Muscle layer of duodenum (tissue), 2 donors: ENCODE results near the gene TIMM17A.

Experiments used
- H3K27ac ChIP-seq: one replicate; pipeline ENCODE4 v1.7.0; 2013; ENCODE audit warnings: mild to moderate bottlenecking, low read length
- H3K27me3 ChIP-seq: one replicate; pipeline ENCODE4 v1.7.0; 2013; ENCODE audit warnings: low read depth, mild to moderate bottlenecking, control low read depth, low read length
- H3K36me3 ChIP-seq, 2 donors: one replicate each; pipeline ENCODE4 v1.7.0; 2013; ENCODE audit warnings: low read length in 2 of 2, control low read depth in 1 of 2, mild to moderate bottlenecking in 1 of 2; ENCODE audit not compliant: insufficient read depth in 2 of 2, control insufficient read depth in 1 of 2
- H3K4me1 ChIP-seq, 2 donors: one replicate each; pipeline ENCODE4 v1.7.0; 2013; ENCODE audit warnings: low read length in 2 of 2, mild to moderate bottlenecking in 2 of 2, control low read depth in 1 of 2, moderate library complexity in 1 of 2; ENCODE audit not compliant: insufficient read depth in 2 of 2, control insufficient read depth in 1 of 2
- H3K4me3 ChIP-seq, 2 donors: one replicate each; pipeline ENCODE4 v1.7.0; 2013; ENCODE audit warnings: low read length in 2 of 2, low read depth in 1 of 2, mild to moderate bottlenecking in 1 of 2
- H3K9me3 ChIP-seq, 2 donors: one replicate each; pipeline ENCODE4 v1.7.0; 2013; ENCODE audit warnings: low read length in 2 of 2, control low read depth in 1 of 2, mild to moderate bottlenecking in 1 of 2; ENCODE audit not compliant: control insufficient read depth in 1 of 2
- donor health status: healthy.

Gene TIMM17A

GRCh38 chr1:201941420-201942128, 13.7 kb upstream of the TIMM17A start:
- Histone ChIP-seq H3K36me3 (no peaks in the 10 kb centered on the region), H3K4me1 (peaks cover 0 to 26% of the 10 kb centered on the region in 2 donors), H3K4me3 (peak overlapping the region; percentile 49 to 56), H3K9me3 (no peaks in the 10 kb centered on the region), H3K27ac (peak overlapping the region; percentile 77), H3K27me3 (no peaks in the 10 kb centered on the region)

- Histone ChIP-seq H3K4me3 (peak overlapping the region; percentile 49 to 56), H3K4me1 (peaks cover 0 to 23% of the 10 kb centered on the region in 2 donors), H3K27me3 (peaks cover under 1% of the 10 kb centered on the region), H3K9me3 (no peaks in the 10 kb centered on the region), H3K27ac (peak overlapping the region; percentile 77), H3K36me3 (no peaks in the 10 kb centered on the region)
These were observed 13.2 kb upstream of the TIMM17A start for GRCh38 chr1:201942129-201942495.

GRCh38 chr1:201944002-201944401, 11.3 kb upstream of the TIMM17A start:
- Histone ChIP-seq H3K4me3 (peak overlapping the region; percentile 75 to 94), H3K4me1 (peaks cover 0 to 15% of the 10 kb centered on the region in 2 donors), H3K9me3 (no peaks in the 10 kb centered on the region), H3K36me3 (no peaks in the 10 kb centered on the region), H3K27ac (peak overlapping the region; percentile 83), H3K27me3 (peaks cover 4% of the 10 kb centered on the region)

GRCh38 chr1:201944639-201945038, 10.7 kb upstream of the TIMM17A start:
- Histone ChIP-seq H3K4me3 (peak overlapping the region; percentile 75 to 94), H3K27ac (peak overlapping the region; percentile 83), H3K4me1 (peaks cover 0 to 9% of the 10 kb centered on the region in 2 donors), H3K9me3 (no peaks in the 10 kb centered on the region), H3K27me3 (peaks cover 4% of the 10 kb centered on the region), H3K36me3 (no peaks in the 10 kb centered on the region)

- H3K27ac ChIP-seq = peak overlapping the region; percentile 83
- H3K27me3 ChIP-seq = peaks cover 4% of the 10 kb centered on the region
- no peaks in the 10 kb centered on the region for H3K9me3 ChIP-seq
- no peaks in the 10 kb centered on the region for H3K36me3 ChIP-seq
- H3K4me1 ChIP-seq = peaks cover 0 to 7% of the 10 kb centered on the region in 2 donors
- peak overlapping the region; percentile 75 to 94 for H3K4me3 ChIP-seq
These were observed 10.1 kb upstream of the TIMM17A start for GRCh38 chr1:201945157-201945556.

- Histone ChIP-seq H3K4me3 (peak overlapping the region; percentile 75 to 94), H3K36me3 (no peaks in the 10 kb centered on the region), H3K27ac (peak overlapping the region; percentile 83), H3K4me1 (peaks cover 0 to 7% of the 10 kb centered on the region in 2 donors), H3K27me3 (peaks cover 4% of the 10 kb centered on the region), H3K9me3 (no peaks in the 10 kb centered on the region)
These were observed 9.5 kb upstream of the TIMM17A start for GRCh38 chr1:201945863-201946223.

- H3K4me3 ChIP-seq = peak within 1 kb of the TSS; percentile 75 to 94
- H3K27me3 ChIP-seq = peaks cover 4% of the 10 kb centered on the region
- peak within 1 kb of the TSS; percentile 94 for H3K27ac ChIP-seq
These were observed 8.9 kb upstream of the TIMM17A start, which contains the start of gene LMOD1 for GRCh38 chr1:201946224-201946908. LMOD1 (minus strand) TSS chr1:201946548; CDS start chr1:201946340, 208 bp downstream.

GRCh38 chr1:201947697-201948008, 7.7 kb upstream of the TIMM17A start:
- H3K4me1 ChIP-seq = peaks cover 0 to 7% of the 10 kb centered on the region in 2 donors
- H3K36me3 ChIP-seq = no peaks in the 10 kb centered on the region
- peaks cover 4% of the 10 kb centered on the region for H3K27me3 ChIP-seq
- peak overlapping the region; percentile 75 to 94 for H3K4me3 ChIP-seq
- H3K27ac ChIP-seq = peak overlapping the region; percentile 94
- no peaks in the 10 kb centered on the region for H3K9me3 ChIP-seq

More at GRCh38 chr1:201946224-201946908, 8.9 kb upstream of the TIMM17A start, which contains the start of gene LMOD1:
- H3K36me3 ChIP-seq = no peaks in the 10 kb centered on the region
- peaks cover 0 to 7% of the 10 kb centered on the region in 2 donors for H3K4me1 ChIP-seq
- no peaks in the 10 kb centered on the region for H3K9me3 ChIP-seq

GRCh38 chr1:201949491-201949890, 5.8 kb upstream of the TIMM17A start:
- Histone ChIP-seq H3K27me3 (peaks cover 4% of the 10 kb centered on the region), H3K36me3 (no peaks in the 10 kb centered on the region), H3K4me1 (no peaks in the 10 kb centered on the region), H3K9me3 (no peaks in the 10 kb centered on the region), H3K4me3 (no peak overlapping the region), H3K27ac (no peak overlapping the region)

- peaks cover 9 to 15% of the 10 kb centered on the region in 2 donors for H3K36me3 ChIP-seq
- H3K27me3 ChIP-seq = no peaks in the 10 kb centered on the region
- H3K4me3 ChIP-seq = peak overlapping the region; percentile 88 to 99
- peaks cover 0 to 16% of the 10 kb centered on the region in 2 donors for H3K4me1 ChIP-seq
- H3K9me3 ChIP-seq = no peaks in the 10 kb centered on the region
- peak overlapping the region; percentile 97 for H3K27ac ChIP-seq
These were observed 867 bp upstream of the TIMM17A start for GRCh38 chr1:201954263-201955008.

GRCh38 chr1:201955729-201956143, 433 bp downstream of the TIMM17A start:
- H3K27me3 ChIP-seq = no peaks in the 10 kb centered on the region
- peak overlapping the region; percentile 88 to 99 for H3K4me3 ChIP-seq
- H3K4me1 ChIP-seq = peaks cover 0 to 16% of the 10 kb centered on the region in 2 donors
- peaks cover 9 to 22% of the 10 kb centered on the region in 2 donors for H3K36me3 ChIP-seq
- H3K27ac ChIP-seq = peak overlapping the region; percentile 97
- no peaks in the 10 kb centered on the region for H3K9me3 ChIP-seq
